ENCODE data around the gene CYP39A1. TPM values are rescaled to one million over a fixed set of nuclear protein-coding genes. Genes with fewer than 3 reads are reported as not detected.

Gene CYP39A1
- total and polyA plus RNA-seq, 2 donors, result 1.2 to 1.7 TPM

GRCh38 chr6:46637145-46637544, 15.5 kb downstream of the CYP39A1 start:
- Histone ChIP-seq H3K4me3 (ENCODE audit: low read length in 2 of 2) (no peak overlapping the region), H3K27me3 (ENCODE audit: control insufficient read depth in 2 of 2, insufficient read depth in 1 of 2, low read length in 1 of 2) (no peaks in the 10 kb centered on the region), H3K4me1 (ENCODE audit: control insufficient read depth in 2 of 2, insufficient read depth in 2 of 2, low read length in 2 of 2) (no peaks in the 10 kb centered on the region), H3K27ac (ENCODE audit: low read depth in 1 of 2, low read length in 1 of 2) (no peak overlapping the region), H3K36me3 (ENCODE audit: control insufficient read depth in 2 of 2, insufficient read depth in 2 of 2, low read length in 1 of 2) (no peaks in the 10 kb centered on the region), H3K9me3 (ENCODE audit: control insufficient read depth in 2 of 2, insufficient read depth in 1 of 2, low read length in 1 of 2) (no peaks in the 10 kb centered on the region)
- DNase-seq (ENCODE audit: low read depth in 6 of 9, low spot score in 9 of 9), result no peak
- WGBS, result 91% methylated on average over 5 of the region's 5 CpGs

DNA sequence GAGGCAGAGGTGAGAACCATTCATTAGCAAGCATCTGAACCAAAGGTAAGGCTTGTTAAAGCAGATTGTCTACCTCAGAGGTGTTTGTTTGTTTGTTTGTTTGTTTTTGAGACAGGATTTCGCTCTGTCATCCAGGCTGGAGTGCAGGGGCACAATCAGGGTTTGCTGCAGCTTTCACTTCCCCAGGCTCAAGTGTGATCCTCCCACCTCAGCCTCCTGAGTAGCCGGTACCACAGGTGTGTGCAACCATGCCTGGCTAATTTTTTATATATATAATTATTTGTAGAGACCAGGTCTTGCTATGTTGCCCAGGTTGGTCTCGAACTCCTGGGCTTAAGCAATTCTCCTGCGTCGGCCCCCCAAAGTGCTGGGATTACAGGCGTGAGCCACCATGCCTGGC, 17.2 kb downstream of the CYP39A1 start:
- Histone ChIP-seq H3K36me3 (ENCODE audit: control insufficient read depth in 2 of 2, insufficient read depth in 2 of 2, low read length in 1 of 2) (no peaks in the 10 kb centered on the region), H3K4me3 (ENCODE audit: low read length in 2 of 2) (no peak overlapping the region), H3K4me1 (ENCODE audit: control insufficient read depth in 2 of 2, insufficient read depth in 2 of 2, low read length in 2 of 2) (no peaks in the 10 kb centered on the region), H3K27me3 (ENCODE audit: control insufficient read depth in 2 of 2, insufficient read depth in 1 of 2, low read length in 1 of 2) (no peaks in the 10 kb centered on the region), H3K9me3 (ENCODE audit: control insufficient read depth in 2 of 2, insufficient read depth in 1 of 2, low read length in 1 of 2) (no peaks in the 10 kb centered on the region), H3K27ac (ENCODE audit: low read depth in 1 of 2, low read length in 1 of 2) (no peak overlapping the region)
- 92% methylated on average over 6 of the region's 6 CpGs for WGBS
- DNase-seq (ENCODE audit: low read depth in 6 of 9, low spot score in 9 of 9), result no peak

DNA sequence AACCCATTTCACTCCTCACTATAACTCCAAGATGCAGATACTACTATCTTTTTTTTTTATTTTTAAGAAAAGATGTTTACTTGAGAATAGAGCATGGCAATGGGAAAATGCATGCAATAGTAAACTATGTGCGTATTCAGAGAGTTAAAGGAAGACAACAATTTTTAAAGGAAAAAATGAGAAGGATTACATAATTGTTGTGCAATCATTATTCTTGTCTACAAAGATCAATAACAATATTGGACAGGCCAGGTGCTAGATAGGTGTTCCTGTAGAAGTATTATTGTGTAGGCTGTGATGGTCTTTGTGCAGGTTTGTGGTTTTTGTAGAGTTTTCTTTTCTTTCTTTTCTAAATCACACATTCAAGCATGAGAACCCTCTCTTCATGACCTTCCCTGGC, 20.6 kb downstream of the CYP39A1 start:
- Histone ChIP-seq H3K27me3 (ENCODE audit: control insufficient read depth in 2 of 2, insufficient read depth in 1 of 2, low read length in 1 of 2) (no peaks in the 10 kb centered on the region), H3K4me3 (ENCODE audit: low read length in 2 of 2) (no peak overlapping the region), H3K9me3 (ENCODE audit: control insufficient read depth in 2 of 2, insufficient read depth in 1 of 2, low read length in 1 of 2) (no peaks in the 10 kb centered on the region), H3K4me1 (ENCODE audit: control insufficient read depth in 2 of 2, insufficient read depth in 2 of 2, low read length in 2 of 2) (no peaks in the 10 kb centered on the region), H3K36me3 (ENCODE audit: control insufficient read depth in 2 of 2, insufficient read depth in 2 of 2, low read length in 1 of 2) (no peaks in the 10 kb centered on the region), H3K27ac (ENCODE audit: low read depth in 1 of 2, low read length in 1 of 2) (no peak overlapping the region)
- 95% methylated on average over 1 of the region's 1 CpG for WGBS
- DNase-seq (ENCODE audit: low read depth in 6 of 9, low spot score in 9 of 9), result no peak

DNA sequence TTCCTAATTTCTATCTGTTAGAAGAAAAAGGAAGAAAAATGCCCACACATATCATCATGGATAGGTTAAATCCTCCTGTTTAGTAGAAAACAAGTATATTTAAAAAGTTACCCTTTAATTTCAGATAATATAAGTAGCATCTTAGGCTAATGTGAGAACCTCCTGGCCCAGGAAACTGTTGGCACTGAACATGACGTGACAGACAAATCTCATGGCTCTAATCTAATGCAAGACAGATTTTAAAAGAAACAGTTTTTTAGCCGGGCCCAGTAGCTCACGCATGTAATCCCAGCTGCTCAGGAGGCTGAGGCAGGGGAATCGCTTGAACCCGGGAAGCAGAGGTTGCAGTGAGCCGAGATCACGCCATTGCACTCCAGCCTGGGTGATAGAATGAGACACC, 22.9 kb downstream of the CYP39A1 start:
- Histone ChIP-seq H3K27ac (ENCODE audit: low read depth in 1 of 2, low read length in 1 of 2) (no peak overlapping the region), H3K27me3 (ENCODE audit: control insufficient read depth in 2 of 2, insufficient read depth in 1 of 2, low read length in 1 of 2) (no peaks in the 10 kb centered on the region), H3K9me3 (ENCODE audit: control insufficient read depth in 2 of 2, insufficient read depth in 1 of 2, low read length in 1 of 2) (no peaks in the 10 kb centered on the region), H3K4me1 (ENCODE audit: control insufficient read depth in 2 of 2, insufficient read depth in 2 of 2, low read length in 2 of 2) (no peaks in the 10 kb centered on the region), H3K4me3 (ENCODE audit: low read length in 2 of 2) (no peak overlapping the region), H3K36me3 (ENCODE audit: control insufficient read depth in 2 of 2, insufficient read depth in 2 of 2, low read length in 1 of 2) (no peaks in the 10 kb centered on the region)
- DNase-seq (ENCODE audit: low read depth in 6 of 9, low spot score in 9 of 9), result no peak
- 98% methylated on average over 7 of the region's 7 CpGs for WGBS

GRCh38 chr6:46628976-46629375, 23.6 kb downstream of the CYP39A1 start:
- no peak overlapping the region for H3K27ac ChIP-seq (ENCODE audit: low read depth in 1 of 2, low read length in 1 of 2)
- H3K4me3 ChIP-seq (ENCODE audit: low read length in 2 of 2), result no peak overlapping the region
- H3K36me3 ChIP-seq (ENCODE audit: control insufficient read depth in 2 of 2, insufficient read depth in 2 of 2, low read length in 1 of 2), result no peaks in the 10 kb centered on the region
- no peaks in the 10 kb centered on the region for H3K27me3 ChIP-seq (ENCODE audit: control insufficient read depth in 2 of 2, insufficient read depth in 1 of 2, low read length in 1 of 2)
- no peaks in the 10 kb centered on the region for H3K9me3 ChIP-seq (ENCODE audit: control insufficient read depth in 2 of 2, insufficient read depth in 1 of 2, low read length in 1 of 2)
- 97% methylated on average over 3 of the region's 3 CpGs for WGBS
- H3K4me1 ChIP-seq (ENCODE audit: control insufficient read depth in 2 of 2, insufficient read depth in 2 of 2, low read length in 2 of 2), result no peaks in the 10 kb centered on the region
- DNase-seq (ENCODE audit: low read depth in 6 of 9, low spot score in 9 of 9), result no peak

DNA sequence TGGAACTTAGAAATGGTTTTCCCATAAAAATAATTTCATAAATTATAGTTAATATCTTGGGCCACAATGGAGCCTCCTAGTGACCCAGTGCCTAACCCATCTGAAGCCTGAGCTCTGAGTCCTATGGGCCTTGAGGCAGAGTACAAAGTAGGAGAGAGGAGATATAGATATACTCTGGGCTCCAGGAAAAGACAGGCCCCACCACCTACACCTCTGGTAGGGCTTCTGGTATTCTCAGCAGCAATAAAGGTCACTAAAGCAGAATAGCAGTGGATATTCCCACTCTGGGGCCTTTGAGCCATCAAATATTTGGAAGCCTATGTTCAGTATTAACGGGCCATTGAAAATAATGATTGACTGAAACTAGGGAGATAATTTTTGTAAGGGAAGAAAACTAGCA, 24.1 kb downstream of the CYP39A1 start:
- H3K27ac ChIP-seq (ENCODE audit: low read depth in 1 of 2, low read length in 1 of 2), result no peak overlapping the region
- H3K9me3 ChIP-seq (ENCODE audit: control insufficient read depth in 2 of 2, insufficient read depth in 1 of 2, low read length in 1 of 2), result no peaks in the 10 kb centered on the region
- H3K27me3 ChIP-seq (ENCODE audit: control insufficient read depth in 2 of 2, insufficient read depth in 1 of 2, low read length in 1 of 2), result no peaks in the 10 kb centered on the region
- H3K4me3 ChIP-seq (ENCODE audit: low read length in 2 of 2), result no peak overlapping the region
- no peak for DNase-seq (ENCODE audit: low read depth in 6 of 9, low spot score in 9 of 9)
- 97% methylated on average over 1 of the region's 1 CpG for WGBS
- no peaks in the 10 kb centered on the region for H3K4me1 ChIP-seq (ENCODE audit: control insufficient read depth in 2 of 2, insufficient read depth in 2 of 2, low read length in 2 of 2)
- no peaks in the 10 kb centered on the region for H3K36me3 ChIP-seq (ENCODE audit: control insufficient read depth in 2 of 2, insufficient read depth in 2 of 2, low read length in 1 of 2)

DNA sequence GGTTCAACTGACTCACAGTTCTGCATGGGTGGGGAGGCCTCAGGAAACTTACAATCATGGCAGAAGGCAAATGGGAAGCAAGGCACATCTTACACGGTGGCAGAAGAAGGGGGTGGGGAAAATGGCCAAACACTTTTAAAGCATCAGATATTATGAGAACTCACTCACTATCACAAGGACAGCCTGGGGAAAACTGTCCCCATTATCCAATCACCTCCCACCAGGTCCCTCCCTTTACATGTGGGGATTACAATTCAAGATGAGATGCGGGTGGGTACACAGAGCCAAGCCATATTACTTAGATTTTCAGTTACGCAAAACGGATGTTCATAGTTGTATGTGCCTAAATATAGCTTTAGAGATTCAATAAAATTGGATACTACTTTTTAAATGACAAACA, 25.6 kb downstream of the CYP39A1 start:
- no peaks in the 10 kb centered on the region for H3K27me3 ChIP-seq (ENCODE audit: control insufficient read depth in 2 of 2, insufficient read depth in 1 of 2, low read length in 1 of 2)
- no peaks in the 10 kb centered on the region for H3K36me3 ChIP-seq (ENCODE audit: control insufficient read depth in 2 of 2, insufficient read depth in 2 of 2, low read length in 1 of 2)
- no peak overlapping the region for H3K27ac ChIP-seq (ENCODE audit: low read depth in 1 of 2, low read length in 1 of 2)
- no peak for DNase-seq (ENCODE audit: low read depth in 6 of 9, low spot score in 9 of 9)
- H3K9me3 ChIP-seq (ENCODE audit: control insufficient read depth in 2 of 2, insufficient read depth in 1 of 2, low read length in 1 of 2), result no peaks in the 10 kb centered on the region
- H3K4me1 ChIP-seq (ENCODE audit: control insufficient read depth in 2 of 2, insufficient read depth in 2 of 2, low read length in 2 of 2), result no peaks in the 10 kb centered on the region
- no peak overlapping the region for H3K4me3 ChIP-seq (ENCODE audit: low read length in 2 of 2)
- WGBS, result 92% methylated on average over 4 of the region's 4 CpGs

DNA sequence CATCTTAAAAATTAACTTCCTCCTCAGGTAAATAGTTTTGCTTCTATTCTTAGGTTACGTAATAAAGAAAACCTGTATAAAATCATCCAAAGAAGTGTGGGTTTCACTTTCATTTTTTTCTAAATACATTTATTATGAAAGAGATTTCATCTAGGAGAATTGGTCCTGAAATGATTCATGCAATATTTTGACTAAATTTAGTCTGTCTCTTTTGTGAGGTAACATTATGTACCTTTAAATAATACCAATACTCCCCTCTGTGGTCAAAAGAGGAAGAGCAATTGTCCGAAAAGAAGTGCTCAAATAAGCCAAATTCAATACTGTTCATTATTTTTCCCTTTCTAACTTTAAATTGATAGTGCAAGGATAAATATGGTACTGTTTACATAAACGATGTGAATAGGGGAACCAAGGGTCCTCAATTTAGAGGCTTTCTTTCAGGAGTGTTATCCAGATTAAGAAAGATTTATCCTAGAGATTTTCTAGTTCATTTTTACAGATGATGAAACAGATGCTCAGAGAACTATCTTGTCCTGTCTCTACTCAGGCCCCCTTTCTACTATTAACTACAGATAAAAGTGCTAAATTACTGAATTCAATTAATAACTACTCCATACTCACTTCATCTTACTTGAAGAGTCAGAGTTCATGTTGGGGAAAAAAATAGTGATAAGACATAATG, 26.2 kb downstream of the CYP39A1 start:
- Histone ChIP-seq H3K4me1 (ENCODE audit: control insufficient read depth in 2 of 2, insufficient read depth in 2 of 2, low read length in 2 of 2) (no peaks in the 10 kb centered on the region), H3K27ac (ENCODE audit: low read depth in 1 of 2, low read length in 1 of 2) (no peak overlapping the region), H3K9me3 (ENCODE audit: control insufficient read depth in 2 of 2, insufficient read depth in 1 of 2, low read length in 1 of 2) (no peaks in the 10 kb centered on the region), H3K36me3 (ENCODE audit: control insufficient read depth in 2 of 2, insufficient read depth in 2 of 2, low read length in 1 of 2) (no peaks in the 10 kb centered on the region), H3K4me3 (ENCODE audit: low read length in 2 of 2) (no peak overlapping the region), H3K27me3 (ENCODE audit: control insufficient read depth in 2 of 2, insufficient read depth in 1 of 2, low read length in 1 of 2) (no peaks in the 10 kb centered on the region)
- WGBS, result 13% methylated on average over 3 of the region's 3 CpGs
- peak in 3 of 9 donors; percentile 2 to 28 (median 3) for DNase-seq (ENCODE audit: low read depth in 6 of 9, low spot score in 9 of 9)

DNA sequence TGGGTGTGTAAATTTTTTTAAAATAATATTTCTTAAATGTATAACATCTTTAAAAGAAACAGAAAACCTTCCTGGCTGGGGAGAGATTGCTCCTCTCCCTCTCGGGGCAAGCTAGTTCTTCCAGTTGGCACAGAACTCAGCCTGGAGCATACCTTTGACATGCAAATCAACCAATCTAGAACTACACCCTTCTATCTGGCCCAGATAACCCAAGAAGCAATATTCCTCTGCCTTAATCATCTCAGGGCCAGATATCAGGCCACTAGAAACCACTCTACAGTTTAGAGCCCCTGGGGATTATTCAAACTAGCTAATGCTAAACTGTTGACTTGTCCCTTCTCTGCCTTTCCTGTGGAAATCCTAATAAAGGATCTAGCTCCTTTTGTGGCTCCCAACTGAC, 33.9 kb downstream of the CYP39A1 start:
- no peak overlapping the region for H3K27ac ChIP-seq (ENCODE audit: low read depth in 1 of 2, low read length in 1 of 2)
- 98% methylated on average over 1 of the region's 1 CpG for WGBS
- no peaks in the 10 kb centered on the region for H3K4me1 ChIP-seq (ENCODE audit: control insufficient read depth in 2 of 2, insufficient read depth in 2 of 2, low read length in 2 of 2)
- no peaks in the 10 kb centered on the region for H3K36me3 ChIP-seq (ENCODE audit: control insufficient read depth in 2 of 2, insufficient read depth in 2 of 2, low read length in 1 of 2)
- H3K4me3 ChIP-seq (ENCODE audit: low read length in 2 of 2), result no peak overlapping the region
- no peaks in the 10 kb centered on the region for H3K9me3 ChIP-seq (ENCODE audit: control insufficient read depth in 2 of 2, insufficient read depth in 1 of 2, low read length in 1 of 2)
- H3K27me3 ChIP-seq (ENCODE audit: control insufficient read depth in 2 of 2, insufficient read depth in 1 of 2, low read length in 1 of 2), result no peaks in the 10 kb centered on the region
- DNase-seq (ENCODE audit: low read depth in 6 of 9, low spot score in 9 of 9), result no peak
